MM.1S (cell line): ENCODE measurements around the gene ST7.

Experiments
- EZH2 ChIP-seq: fragments of 300-600 bp; sonication (generic); optimal IDR thresholded peaks from 2 replicates; pipeline ENCODE3; 2017; ENCODE audit warnings: low read depth, mild to moderate bottlenecking, antibody characterized with exemption, low read length, mixed read lengths
- EZH2phosphoT487 ChIP-seq: fragments of 300-600 bp; sonication (generic); IDR thresholded peaks from 2 replicates; pipeline ENCODE4 v1.6.1; 2018; ENCODE audit warnings: antibody characterized with exemption, low read length
- TF ChIP-seq, protein P1 (sequence below): fragments of 300-600 bp; sonication (generic); IDR thresholded peaks from 2 replicates; pipeline ENCODE4 v1.5.1; 2016; ENCODE audit warnings: antibody characterized with exemption, low read length, mixed read lengths

DNA sequence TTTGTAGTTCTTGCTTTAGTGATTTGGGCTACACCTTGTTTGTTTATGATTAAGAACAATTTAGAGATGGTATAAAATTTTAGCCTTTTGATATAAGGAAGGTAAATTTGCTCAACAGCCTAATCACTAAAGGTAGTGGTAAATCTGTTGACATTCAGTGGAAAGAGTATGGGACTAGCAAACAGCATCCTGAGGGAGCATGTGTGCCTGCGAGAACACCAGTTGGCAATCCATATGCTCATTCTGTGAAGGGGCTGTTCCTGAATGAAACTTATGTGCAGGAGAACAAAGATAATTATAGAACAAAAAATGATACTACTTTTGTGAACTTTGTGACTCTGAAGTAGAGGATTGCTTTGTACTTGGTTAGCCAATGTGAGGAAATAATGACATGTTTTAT, 46.9 kb upstream of the ST7 start:
- TF ChIP-seq, protein P1, sequence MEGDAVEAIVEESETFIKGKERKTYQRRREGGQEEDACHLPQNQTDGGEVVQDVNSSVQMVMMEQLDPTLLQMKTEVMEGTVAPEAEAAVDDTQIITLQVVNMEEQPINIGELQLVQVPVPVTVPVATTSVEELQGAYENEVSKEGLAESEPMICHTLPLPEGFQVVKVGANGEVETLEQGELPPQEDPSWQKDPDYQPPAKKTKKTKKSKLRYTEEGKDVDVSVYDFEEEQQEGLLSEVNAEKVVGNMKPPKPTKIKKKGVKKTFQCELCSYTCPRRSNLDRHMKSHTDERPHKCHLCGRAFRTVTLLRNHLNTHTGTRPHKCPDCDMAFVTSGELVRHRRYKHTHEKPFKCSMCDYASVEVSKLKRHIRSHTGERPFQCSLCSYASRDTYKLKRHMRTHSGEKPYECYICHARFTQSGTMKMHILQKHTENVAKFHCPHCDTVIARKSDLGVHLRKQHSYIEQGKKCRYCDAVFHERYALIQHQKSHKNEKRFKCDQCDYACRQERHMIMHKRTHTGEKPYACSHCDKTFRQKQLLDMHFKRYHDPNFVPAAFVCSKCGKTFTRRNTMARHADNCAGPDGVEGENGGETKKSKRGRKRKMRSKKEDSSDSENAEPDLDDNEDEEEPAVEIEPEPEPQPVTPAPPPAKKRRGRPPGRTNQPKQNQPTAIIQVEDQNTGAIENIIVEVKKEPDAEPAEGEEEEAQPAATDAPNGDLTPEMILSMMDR = no peak
- TF ChIP-seq EZH2 (no peak), EZH2phosphoT487 (no peak)
